ENCODE measurements around the gene ABHD12.

Gene ABHD12

DNA sequence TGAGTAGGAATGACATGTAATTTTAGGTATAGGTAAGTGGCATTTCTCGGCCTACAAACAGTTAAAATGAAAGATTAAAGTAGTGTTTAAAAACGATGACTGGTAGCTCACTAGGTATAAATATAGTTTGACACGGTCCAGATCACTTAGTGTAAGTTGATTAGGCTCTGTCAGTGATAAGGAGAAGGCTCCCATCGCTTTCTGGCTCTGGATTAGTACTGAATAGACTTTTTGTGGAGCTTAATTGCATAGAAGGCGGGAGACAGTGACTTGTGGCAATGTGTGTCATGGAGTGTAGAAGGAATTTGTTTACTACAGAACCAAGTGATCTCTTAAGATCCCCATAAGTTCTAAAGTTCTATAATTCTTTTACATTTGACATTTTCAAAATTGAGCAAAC lies 136.1 kb downstream of the ABHD12 start:
- no peak for DNase-seq

GRCh38 chr20:25253606-25254275 lies 136.9 kb downstream of the ABHD12 start:
- no peak for DNase-seq

GRCh38 chr20:25252686-25253421 lies 137.8 kb downstream of the ABHD12 start:
- no peak for DNase-seq

DNA sequence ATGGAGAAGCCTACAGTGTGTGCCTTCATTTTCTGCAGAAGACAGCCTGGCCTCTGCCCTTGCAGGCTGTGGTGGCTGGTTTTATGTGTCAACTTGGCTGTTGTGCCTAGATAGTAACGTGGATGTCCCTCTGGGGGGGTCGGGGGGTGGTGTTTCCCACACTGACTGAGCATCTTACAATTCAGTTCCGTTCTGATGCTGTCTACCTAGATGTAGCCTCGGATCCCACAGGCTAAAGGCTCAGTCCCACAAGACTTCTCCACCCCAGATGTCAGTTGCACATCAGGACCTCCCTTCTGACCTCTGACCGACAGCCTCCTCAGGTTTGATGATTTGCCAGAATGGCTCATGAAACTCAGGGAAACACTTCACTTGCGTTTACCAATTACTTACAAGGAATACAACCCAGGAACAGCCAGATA lies 138.4 kb downstream of the ABHD12 start:
- no peak for DNase-seq

- DNase-seq = no peak
Observed at GRCh38 chr20:25251558-25251957, 139.1 kb downstream of the ABHD12 start.

- no peak for DNase-seq
Observed at GRCh38 chr20:25251019-25251418, 139.6 kb downstream of the ABHD12 start.

DNA sequence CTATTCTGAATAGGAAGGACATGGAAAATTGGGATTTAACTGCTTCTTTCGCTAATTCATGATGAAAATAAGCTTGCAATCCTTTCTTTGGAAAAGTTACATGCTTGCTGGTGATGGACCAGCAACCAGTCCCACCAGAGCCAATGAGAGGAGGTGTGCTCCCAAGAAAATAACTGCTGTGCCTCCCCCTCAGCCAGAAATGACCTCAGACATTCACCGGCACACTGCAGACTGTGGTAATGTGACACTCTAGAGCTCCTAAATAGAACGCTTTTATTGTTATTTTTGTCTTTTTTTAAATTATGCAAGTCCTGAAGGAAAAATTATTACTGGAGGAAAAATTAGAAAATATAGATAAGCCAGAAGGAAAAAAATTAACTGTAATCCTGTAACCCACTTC lies 140.1 kb downstream of the ABHD12 start:
- no peak for DNase-seq

All from fibroblast of skin of right quadriceps (primary cell).